A549 treated with AZD9567 at 1 μM for 4 hours (cell line): Measurements from ENCODE around the gene CNTD1. TPM values are rescaled to one million over a fixed set of nuclear protein-coding genes. Genes with fewer than 3 reads are reported as not detected.

Experiments used
- total RNA-seq: library from RNA; stranded (reverse); fragments of 200-300 nt; extraction: Qiagen RNA extraction; gene quantifications from 5 replicates; pipeline ENCODE4 v1.2.3, GENCODE V29; 2022; ENCODE audit not compliant: insufficient read depth

CNTD1 gene, protein sequence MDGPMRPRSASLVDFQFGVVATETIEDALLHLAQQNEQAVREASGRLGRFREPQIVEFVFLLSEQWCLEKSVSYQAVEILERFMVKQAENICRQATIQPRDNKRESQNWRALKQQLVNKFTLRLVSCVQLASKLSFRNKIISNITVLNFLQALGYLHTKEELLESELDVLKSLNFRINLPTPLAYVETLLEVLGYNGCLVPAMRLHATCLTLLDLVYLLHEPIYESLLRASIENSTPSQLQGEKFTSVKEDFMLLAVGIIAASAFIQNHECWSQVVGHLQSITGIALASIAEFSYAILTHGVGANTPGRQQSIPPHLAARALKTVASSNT
- 0.06 to 0.19 TPM (median 0.06 TPM) in 4 of 5 replicates, not detected in the other for total RNA-seq

DNA sequence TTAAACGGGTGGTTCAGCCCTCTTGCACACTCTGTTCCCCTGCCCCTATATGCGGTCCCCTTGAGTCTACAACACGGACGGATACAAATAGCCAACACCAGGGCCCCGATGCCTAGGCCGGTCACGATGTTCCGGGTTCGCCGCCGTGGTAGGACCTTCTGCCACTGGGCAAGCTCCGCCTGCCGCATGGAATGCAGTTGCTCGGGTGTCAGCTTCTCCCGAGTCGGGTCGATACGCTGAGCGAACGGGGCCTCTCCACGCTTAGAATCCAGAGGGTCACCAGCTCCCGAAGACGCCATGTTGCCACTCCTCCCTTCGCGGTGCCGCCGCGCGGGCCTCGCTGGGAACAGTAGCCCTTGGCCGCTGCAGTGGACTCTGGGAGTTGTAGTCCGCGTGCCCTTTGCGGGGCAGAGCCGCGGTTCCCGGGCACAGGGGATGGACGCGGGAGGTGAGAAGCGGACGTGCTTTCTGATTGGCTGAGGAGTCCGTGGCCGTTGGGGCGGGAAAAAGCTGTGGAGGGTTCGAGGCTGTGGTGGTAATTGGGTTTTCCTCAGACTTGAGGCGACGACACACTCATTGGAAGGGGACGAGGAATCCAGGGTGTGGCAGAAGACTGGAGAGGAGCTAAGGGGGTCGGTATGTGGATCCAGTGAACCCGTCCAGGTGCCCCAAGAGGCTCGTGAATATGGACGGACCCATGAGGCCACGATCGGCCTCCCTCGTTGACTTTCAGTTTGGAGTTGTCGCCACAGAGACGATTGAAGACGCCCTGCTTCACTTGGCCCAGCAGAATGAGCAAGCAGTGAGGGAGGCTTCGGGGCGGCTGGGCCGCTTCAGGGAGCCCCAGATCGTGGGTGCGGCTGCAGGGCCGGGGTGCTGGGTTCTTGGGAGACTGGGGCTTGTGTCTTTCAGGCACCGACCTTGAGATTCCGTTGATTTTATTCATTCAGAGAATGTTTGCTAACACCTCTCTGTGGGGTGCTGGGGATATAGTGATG lies at the start of gene CNTD1, which contains the start of gene COA3:
Gene CNTD1 (plus strand): TSS at position 479 of the 998 bp plus-strand sequence. CDS start 207 bp downstream, at position 686.
Gene COA3 (minus strand): TSS at position 322 of the 998 bp plus-strand sequence. CDS start 23 bp downstream, at position 299.

DNA sequence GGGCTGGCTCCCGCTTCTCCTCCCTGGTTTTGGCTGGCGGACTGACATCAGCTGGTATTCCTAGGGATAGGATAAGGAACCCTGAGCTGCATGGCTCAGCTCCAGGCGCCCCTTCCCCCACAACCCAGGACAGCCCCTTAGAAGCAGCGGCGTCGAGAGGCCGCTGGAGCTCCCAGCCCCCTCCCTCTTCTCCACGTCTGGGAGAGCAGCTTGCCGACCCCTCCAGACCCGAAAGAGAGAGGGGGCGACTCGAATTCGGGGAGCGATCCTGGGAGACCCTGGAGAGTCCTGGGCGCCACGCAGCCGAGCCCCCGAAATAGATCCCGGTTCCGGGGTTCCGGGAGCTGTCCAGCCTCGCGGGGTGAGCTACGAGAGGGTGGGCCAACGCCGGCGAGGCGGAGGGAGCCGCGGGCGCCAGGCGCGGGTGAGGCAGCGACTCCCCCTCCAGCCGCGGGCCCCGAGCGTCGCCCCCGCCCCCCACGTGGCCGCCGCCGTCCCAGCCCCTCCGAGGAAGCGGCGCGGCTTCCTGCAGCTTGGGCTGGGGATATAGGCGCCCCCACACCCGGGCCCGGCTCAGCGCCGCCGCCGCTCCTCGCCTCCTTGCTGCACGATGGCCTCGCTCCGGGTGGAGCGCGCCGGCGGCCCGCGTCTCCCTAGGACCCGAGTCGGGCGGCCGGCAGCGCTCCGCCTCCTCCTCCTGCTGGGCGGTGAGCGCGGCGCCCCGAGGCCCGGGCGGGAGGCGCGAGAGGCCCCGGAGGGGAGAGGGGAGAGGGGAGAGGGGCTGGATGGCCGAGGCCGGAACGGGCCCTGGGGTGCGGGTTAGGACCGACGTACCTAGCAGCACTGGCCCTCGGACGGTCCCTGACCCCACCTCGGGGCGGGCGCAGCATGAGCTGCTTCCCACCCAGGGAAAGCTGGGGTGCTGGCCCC lies 37.7 kb upstream of the CNTD1 start, which contains the start of gene RAMP2:
Gene RAMP2 (plus strand): TSS at position 576 of the 930 bp plus-strand sequence. CDS start 35 bp downstream, at position 611.

DNA sequence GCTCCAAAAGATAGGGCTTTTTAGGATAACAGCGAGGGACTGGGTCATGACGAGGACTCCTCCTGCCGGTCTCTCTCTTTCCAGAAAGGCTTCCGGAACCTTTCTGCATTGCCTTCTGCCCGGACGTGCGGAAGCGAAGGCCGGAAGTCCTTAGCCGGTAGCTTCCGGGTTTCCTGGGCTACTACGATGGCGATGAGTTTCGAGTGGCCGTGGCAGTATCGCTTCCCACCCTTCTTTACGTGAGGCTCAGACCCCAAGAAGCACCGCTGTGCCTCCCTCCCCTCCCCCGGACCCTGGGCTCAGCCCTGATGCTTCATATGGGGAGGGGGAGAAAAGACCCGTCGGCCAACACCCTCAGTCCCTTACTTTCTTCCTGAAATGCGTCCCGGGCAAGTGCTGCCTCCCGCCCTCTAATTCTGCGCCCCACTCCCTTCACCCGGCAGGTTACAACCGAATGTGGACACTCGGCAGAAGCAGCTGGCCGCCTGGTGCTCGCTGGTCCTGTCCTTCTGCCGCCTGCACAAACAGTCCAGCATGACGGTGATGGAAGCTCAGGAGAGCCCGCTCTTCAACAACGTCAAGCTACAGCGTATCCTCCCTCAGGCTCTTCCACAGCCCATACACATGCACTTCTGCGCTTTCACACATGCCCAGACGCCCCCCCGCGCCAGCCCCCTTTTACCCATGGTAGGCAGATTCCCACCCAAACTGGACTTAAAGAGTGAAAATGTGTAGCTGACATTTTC lies 25.2 kb upstream of the CNTD1 start, which contains the start of gene VPS25:
Gene VPS25 (plus strand): TSS at position 160 of the 746 bp plus-strand sequence. CDS start 27 bp downstream, at position 187.

DNA sequence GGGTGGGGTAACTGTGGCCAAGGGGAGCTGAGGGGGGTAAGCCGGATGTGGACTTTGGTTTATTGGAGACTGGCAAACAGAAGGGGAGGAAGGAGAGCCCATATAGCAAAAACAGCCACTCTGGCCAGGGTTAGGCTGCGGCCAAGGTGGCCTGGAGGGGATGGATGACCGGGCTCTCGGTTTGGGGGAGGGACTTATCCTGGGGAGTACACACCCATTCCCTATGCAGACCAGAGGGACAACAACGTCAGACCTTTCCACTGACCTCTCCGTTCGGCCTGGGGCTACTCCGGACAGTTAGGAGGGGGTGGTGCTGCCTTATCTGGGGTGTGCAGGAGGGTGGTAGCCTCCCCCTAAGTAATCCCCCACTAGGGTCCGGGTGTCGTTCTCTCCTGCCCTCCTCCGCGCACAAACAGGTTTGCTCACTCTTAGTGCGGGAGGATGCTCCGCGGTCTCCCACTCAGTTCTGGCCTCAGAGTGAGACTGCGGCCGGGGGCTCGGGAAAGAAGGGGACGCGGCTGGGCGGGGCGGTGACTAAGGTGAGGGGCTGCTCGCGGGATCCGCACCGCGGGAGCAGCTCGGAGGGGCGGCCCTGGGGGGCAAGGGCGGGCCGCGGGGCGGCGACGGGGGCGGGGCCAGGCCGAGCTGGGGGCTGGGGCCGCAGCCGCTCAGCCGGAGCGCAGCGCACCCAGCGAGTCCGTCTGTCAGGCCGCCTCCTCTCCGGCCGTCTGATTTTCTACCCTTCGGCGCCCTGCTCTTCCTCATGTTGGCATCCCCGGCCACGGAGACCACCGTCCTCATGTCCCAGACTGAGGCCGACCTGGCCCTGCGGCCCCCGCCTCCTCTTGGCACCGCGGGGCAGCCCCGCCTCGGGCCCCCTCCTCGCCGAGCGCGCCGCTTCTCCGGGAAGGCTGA lies 18.5 kb upstream of the CNTD1 start, which contains the start of gene WNK4:
Gene WNK4 (plus strand): TSS at position 675 of the 915 bp plus-strand sequence. CDS start 89 bp downstream, at position 764.

DNA sequence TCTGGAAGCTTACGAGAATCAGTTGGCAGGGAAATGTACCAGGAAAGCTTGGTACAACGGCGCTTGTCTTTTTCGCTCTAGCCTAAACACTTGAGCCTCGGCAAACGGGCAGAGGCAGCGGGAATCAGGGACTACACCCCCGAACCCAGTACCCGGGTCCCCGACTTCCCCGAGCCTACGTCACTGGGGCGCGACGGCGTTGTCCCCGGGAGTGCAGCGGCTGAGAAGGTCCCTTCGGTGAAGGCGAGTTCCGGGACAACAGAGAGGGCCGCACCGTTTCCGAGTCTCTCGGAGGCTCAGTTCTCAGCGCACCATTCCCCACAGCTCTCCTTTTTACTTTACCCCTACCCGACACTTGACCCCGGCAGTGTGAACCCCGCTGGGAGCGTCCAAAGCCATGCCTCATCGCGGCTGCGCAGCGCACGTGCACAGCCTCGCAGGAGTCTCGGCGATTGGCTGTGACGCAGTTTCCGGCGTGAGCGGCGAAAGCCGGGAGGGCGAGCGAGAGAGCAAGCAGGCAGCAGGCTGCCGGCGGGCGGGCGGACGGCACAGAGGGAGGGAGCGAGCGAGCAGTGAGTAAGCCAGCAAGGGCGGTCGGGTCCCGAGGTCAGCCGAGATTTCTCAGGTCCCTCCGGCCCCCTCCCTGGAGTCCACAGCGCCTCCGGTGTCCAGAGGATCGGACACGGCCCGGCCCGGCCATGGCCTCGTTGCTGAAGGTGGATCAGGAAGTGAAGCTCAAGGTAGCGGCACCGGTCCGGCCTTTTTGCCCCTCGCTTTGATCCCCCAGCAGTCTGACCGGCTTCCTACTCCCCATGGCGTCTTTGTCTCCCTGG lies 34.5 kb downstream of the CNTD1 start, which contains the start of gene PSME3:
Gene PSME3 (plus strand): TSS at position 464 of the 833 bp plus-strand sequence. CDS start 235 bp downstream, at position 699.

DNA sequence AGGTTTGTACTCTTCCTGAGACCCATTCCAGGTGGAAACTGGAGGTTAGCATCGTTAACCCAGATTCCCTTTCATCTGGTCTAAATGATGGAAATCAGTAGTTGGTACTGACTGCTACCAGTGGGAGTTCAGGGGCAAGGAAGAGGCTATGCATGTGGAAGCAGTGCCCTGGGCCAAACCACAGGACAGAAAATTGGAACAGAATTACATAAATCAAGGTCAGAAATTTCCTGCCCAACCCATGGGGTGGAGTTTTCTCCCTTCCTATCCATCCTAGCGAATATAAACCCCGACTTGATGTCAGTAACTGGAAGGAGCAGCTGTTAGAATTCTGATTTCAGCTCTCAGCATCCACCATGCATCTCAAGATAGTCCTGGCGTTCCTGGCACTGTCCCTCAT lies 45.6 kb downstream of the CNTD1 start, which contains the start of gene AOC2:
Gene AOC2 (plus strand): TSS at position 310 of the 400 bp plus-strand sequence. CDS start 47 bp downstream, at position 357.

DNA sequence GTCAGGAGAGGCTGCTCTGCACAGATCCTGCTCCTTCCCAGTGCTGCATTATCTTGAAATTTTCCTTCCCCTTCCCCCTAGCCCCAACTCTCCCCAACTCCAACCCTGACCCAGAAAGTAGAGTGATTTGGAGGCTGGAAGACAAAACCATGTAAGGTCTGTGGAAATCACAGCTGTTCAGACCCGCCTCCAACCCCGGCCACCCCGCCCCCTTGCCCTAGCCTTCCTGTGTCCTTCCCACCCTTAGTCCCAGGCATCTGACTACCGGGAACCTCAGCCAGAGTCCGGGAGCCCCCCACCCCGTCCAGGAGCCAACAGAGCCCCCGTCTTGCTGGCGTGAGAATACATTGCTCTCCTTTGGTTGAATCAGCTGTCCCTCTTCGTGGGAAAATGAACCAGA lies 52.3 kb downstream of the CNTD1 start, which contains the start of gene AOC3:
Gene AOC3 (plus strand): TSS at position 246 of the 400 bp plus-strand sequence. CDS start 145 bp downstream, at position 391.

Other genes starting within 250 kb of the CNTD1 start
- gene HSD17B1, start 245.9 kb upstream of the CNTD1 start, total RNA-seq, result 1.4 to 1.8 TPM (median 1.7 TPM) in 4 of 5 replicates, not detected in the other
- gene COASY, start 236.7 kb upstream of the CNTD1 start, total RNA-seq, result 96.7 to 132 TPM (median 120 TPM) in 5 replicates
- 60.3 to 64.2 TPM (median 63.2 TPM) in 5 replicates for gene MLX, start 231.8 kb upstream of the CNTD1 start, total RNA-seq
- gene PSMC3IP, start 221.1 kb upstream of the CNTD1 start, total RNA-seq, result 33.7 to 40.5 TPM (median 36.2 TPM) in 5 replicates
- 26.7 to 33.0 TPM (median 28.0 TPM) in 5 replicates for gene RETREG3, start 189.5 kb upstream of the CNTD1 start, total RNA-seq
- 143 to 167 TPM (median 150 TPM) in 5 replicates for gene TUBG1, start 189.2 kb upstream of the CNTD1 start, total RNA-seq
- 17.8 to 25.5 TPM (median 24.6 TPM) in 5 replicates for gene TUBG2, start 139.6 kb upstream of the CNTD1 start, total RNA-seq
- gene PLEKHH3, start 121.9 kb upstream of the CNTD1 start, total RNA-seq, result 14.7 to 17.2 TPM (median 15.3 TPM) in 5 replicates
- gene CCR10, start 117.0 kb upstream of the CNTD1 start, total RNA-seq, result 0.25 to 2.1 TPM (median 0.44 TPM) in 5 replicates
- gene CNTNAP1, start 116.3 kb upstream of the CNTD1 start, total RNA-seq, result 5.1 to 6.3 TPM (median 5.7 TPM) in 5 replicates
- 6.6 to 12.7 TPM (median 12.2 TPM) in 5 replicates for gene EZH1, start 53.8 kb upstream of the CNTD1 start, total RNA-seq
- gene RAMP2, start 37.6 kb upstream of the CNTD1 start, total RNA-seq, result 0.37 to 0.91 TPM (median 0.82 TPM) in 4 of 5 replicates, not detected in the other
- gene VPS25, start 25.4 kb upstream of the CNTD1 start, total RNA-seq, result 120 to 147 TPM (median 124 TPM) in 5 replicates
- 1.3 to 2.0 TPM (median 1.8 TPM) in 4 of 5 replicates, not detected in the other for gene WNK4, start 18.3 kb upstream of the CNTD1 start, total RNA-seq
- 123 to 134 TPM (median 124 TPM) in 5 replicates for gene COA3, start 157 bp upstream of the CNTD1 start, total RNA-seq
- gene BECN1, start 25.4 kb downstream of the CNTD1 start, total RNA-seq, result 77.7 to 99.1 TPM (median 84.7 TPM) in 5 replicates
- 223 to 270 TPM (median 236 TPM) in 5 replicates for gene PSME3, start 34.5 kb downstream of the CNTD1 start, total RNA-seq
- 0.77 to 3.0 TPM (median 2.4 TPM) in 5 replicates for gene AOC2, start 45.7 kb downstream of the CNTD1 start, total RNA-seq
- gene AOC3, start 52.3 kb downstream of the CNTD1 start, total RNA-seq, result 1.2 to 2.0 TPM (median 1.5 TPM) in 5 replicates
- not detected in 5 replicates for gene G6PC1, start 101.9 kb downstream of the CNTD1 start, total RNA-seq
- gene AARSD1, start 165.6 kb downstream of the CNTD1 start, total RNA-seq, result 53.9 to 60.7 TPM (median 58.3 TPM) in 5 replicates
- 0.64 to 1.4 TPM (median 1.1 TPM) in 4 of 5 replicates, not detected in the other for gene PTGES3L, start 181.2 kb downstream of the CNTD1 start, total RNA-seq
- gene RUNDC1, start 181.7 kb downstream of the CNTD1 start, total RNA-seq, result 18.0 to 20.9 TPM (median 20.3 TPM) in 5 replicates
- 2,997 to 4,045 TPM (median 3,077 TPM) in 5 replicates for gene RPL27, start 199.6 kb downstream of the CNTD1 start, total RNA-seq
- 15.9 to 20.5 TPM (median 17.9 TPM) in 5 replicates for gene IFI35, start 207.9 kb downstream of the CNTD1 start, total RNA-seq
- 228 to 249 TPM (median 236 TPM) in 5 replicates for gene VAT1, start 223.5 kb downstream of the CNTD1 start, total RNA-seq
- gene RND2, start 226.4 kb downstream of the CNTD1 start, total RNA-seq, result 0.10 to 0.26 TPM (median 0.13 TPM) in 4 of 5 replicates, not detected in the other